ENCODE measurements around the gene KLC1. TPM values are rescaled to one million over a fixed set of nuclear protein-coding genes. Genes with fewer than 3 reads are reported as not detected.

The KLC1 gene
- total RNA-seq, 4 donors from 2014 or later = 236 to 340 (median 281) TPM

GRCh38 chr14:103694572-103695026, 65.6 kb downstream of the KLC1 start:
- H3K36me3 ChIP-seq = peaks cover 34 to 37% of the 10 kb centered on the region in 2 donors
- intact Hi-C loops (cut with DNase I) = no loop called here
- DNase-seq = no peak

GRCh38 chr14:103695296-103696069, 66.5 kb downstream of the KLC1 start:
- intact Hi-C loops (cut with DNase I) = no loop called here
- no peak for DNase-seq
- Histone ChIP-seq H3K27ac (no peak overlapping the region), H3K9me3 (no peaks in the 10 kb centered on the region), H3K27me3 (no peaks in the 10 kb centered on the region), H3K4me1 (peaks cover 8 to 27% of the 10 kb centered on the region in 2 donors), H3K36me3 (peaks cover 36 to 37% of the 10 kb centered on the region in 2 donors), H3K4me3 (replicated peaks in 1 of 3) (no peak overlapping the region)
- no peak for TF ChIP-seq CTCF (IDR thresholded peaks at IDR 0.05)
- no peak for TF ChIP-seq POLR2A (IDR thresholded peaks at IDR 0.05)
- 73 to 89% methylated on average over 11 to 14 of the region's 14 CpGs for WGBS, 2 donors

More at GRCh38 chr14:103694572-103695026, 65.6 kb downstream of the KLC1 start:
- Histone ChIP-seq H3K4me3 (replicated peaks in 1 of 3) (no peak overlapping the region), H3K9me3 (no peaks in the 10 kb centered on the region), H3K27me3 (no peaks in the 10 kb centered on the region), H3K27ac (no peak overlapping the region), H3K4me1 (peaks cover 15 to 36% of the 10 kb centered on the region in 2 donors)
- 91 to 98% methylated on average over 18 to 20 of the region's 20 CpGs for WGBS, 2 donors
- no peak for TF ChIP-seq CTCF (IDR thresholded peaks at IDR 0.05)
- no peak for TF ChIP-seq POLR2A (IDR thresholded peaks at IDR 0.05)

GRCh38 chr14:103696070-103696402, 67.0 kb downstream of the KLC1 start:
- 44 to 51% methylated on average over 5 to 9 of the region's 13 CpGs for WGBS, 2 donors
- DNase-seq = no peak
- Histone ChIP-seq H3K9me3 (no peaks in the 10 kb centered on the region), H3K4me3 (replicated peaks in 1 of 3) (no peak overlapping the region), H3K27ac (no peak overlapping the region), H3K4me1 (peaks cover 8 to 24% of the 10 kb centered on the region in 2 donors), H3K27me3 (no peaks in the 10 kb centered on the region), H3K36me3 (peaks cover 39 to 42% of the 10 kb centered on the region in 2 donors)
- TF ChIP-seq POLR2A (IDR thresholded peaks at IDR 0.05) = no peak
- TF ChIP-seq CTCF (IDR thresholded peaks at IDR 0.05) = no peak
- intact Hi-C loops (cut with DNase I) = no loop called here

GRCh38 chr14:103696466-103697071, 67.6 kb downstream of the KLC1 start:
- intact Hi-C loops (cut with DNase I) = no loop called here
- peaks cover 3 to 19% of the 10 kb centered on the region in 2 donors for H3K4me1 ChIP-seq
- H3K36me3 ChIP-seq = peaks cover 39 to 46% of the 10 kb centered on the region in 2 donors
- H3K27ac ChIP-seq = peak overlapping the region in 1 of 3 donors; percentile 46
- no peaks in the 10 kb centered on the region for H3K9me3 ChIP-seq
- WGBS, 2 donors = 42 to 47% methylated on average over 14 to 17 of the region's 17 CpGs
- DNase-seq = no peak
- TF ChIP-seq POLR2A (IDR thresholded peaks at IDR 0.05) (no peak), CTCF (IDR thresholded peaks at IDR 0.05) (no peak)
- no peaks in the 10 kb centered on the region for H3K27me3 ChIP-seq
- no peak overlapping the region for H3K4me3 ChIP-seq (replicated peaks in 1 of 3)

GRCh38 chr14:103697206-103697602, 68.2 kb downstream of the KLC1 start:
- Histone ChIP-seq H3K4me3 (replicated peaks in 1 of 3) (no peak overlapping the region), H3K4me1 (peaks cover 0 to 19% of the 10 kb centered on the region in 2 donors), H3K36me3 (peaks cover 41 to 52% of the 10 kb centered on the region in 2 donors), H3K9me3 (no peaks in the 10 kb centered on the region), H3K27me3 (no peaks in the 10 kb centered on the region), H3K27ac (peak overlapping the region in 1 of 3 donors; percentile 46)
- WGBS, 2 donors = 48 to 53% methylated on average over 3 of the region's 3 CpGs
- intact Hi-C loops (cut with DNase I) = no loop called here
- no peak for TF ChIP-seq CTCF (IDR thresholded peaks at IDR 0.05)
- no peak for TF ChIP-seq POLR2A (IDR thresholded peaks at IDR 0.05)
- DNase-seq = no peak
